Caco-2 (cell line): ENCODE measurements around the gene NUDT17. TPM values are rescaled to one million over a fixed set of nuclear protein-coding genes. Genes with fewer than 3 reads are reported as not detected.

Source experiments
- BruUV-seq: library from RNA; stranded (reverse); fragments of 400-500 nt; replicated peaks from 2 replicates; lab custom pipeline; 2021; lab: Mats Ljungman, UMichigan
- CTCF ChIA-PET: fragments of 300-600 bp; sonication (Branson Sonifier 250); formaldehyde crosslinking; loops from one replicate; lab custom pipeline; 2022; ENCODE audit warnings: antibody characterized with exemption; lab: Charles Lee
- POLR2A ChIA-PET: fragments of 300-600 bp; sonication (Branson Sonifier 250); formaldehyde crosslinking; loops from one replicate; lab custom pipeline; 2022; ENCODE audit warnings: antibody characterized with exemption; lab: Charles Lee
- DNase-seq, 2 experiments: peaks; one replicate each; pipeline versions ENCODE4 v3.0.0 to v3.0.0-alpha.2; 2020 to 2022
- H3K27me3 ChIP-seq: replicated peaks from 2 replicates; pipeline ENCODE4 v1.6.0; 2011; ENCODE audit warnings: low read length; ENCODE audit not compliant: control insufficient read depth, insufficient read depth
- H3K36me3 ChIP-seq: 2 replicates; pipeline ENCODE4 v1.5.1; 2011; ENCODE audit warnings: low read length; ENCODE audit not compliant: control insufficient read depth, insufficient read depth
- H3K4me1 ChIP-seq: fragments of 250-450 bp; sonication (Bioruptor Pico); 2 replicates; pipeline ENCODE4 v1.5.1; 2020; ENCODE audit warnings: mild to moderate bottlenecking
- H3K4me3 ChIP-seq: 2 replicates; pipeline ENCODE4 v1.5.1; 2011; ENCODE audit warnings: low read depth, mild to moderate bottlenecking, control low read depth, low read length
- H3K9me3 ChIP-seq: fragments of 250-450 bp; sonication (Bioruptor Pico); 2 replicates; pipeline ENCODE4 v1.5.1; 2020; ENCODE audit warnings: mild to moderate bottlenecking, moderate library complexity
- H3K27ac Mint-ChIP-seq: one replicate; pipeline ENCODE4 v1.8.0; 2022; ENCODE audit warnings: mixed read lengths; ENCODE audit not compliant: unreplicated experiment
- H3K27me3 Mint-ChIP-seq: one replicate; pipeline ENCODE4 v1.8.0; 2022; ENCODE audit warnings: mixed read lengths; ENCODE audit not compliant: insufficient read depth, unreplicated experiment
- H3K36me3 Mint-ChIP-seq: one replicate; pipeline ENCODE4 v1.8.0; 2022; ENCODE audit warnings: mild to moderate bottlenecking, mixed read lengths; ENCODE audit not compliant: insufficient read depth, unreplicated experiment
- H3K4me1 Mint-ChIP-seq: one replicate; pipeline ENCODE4 v1.8.0; 2022; ENCODE audit warnings: low read depth, mixed read lengths; ENCODE audit not compliant: unreplicated experiment
- H3K4me3 Mint-ChIP-seq: one replicate; pipeline ENCODE4 v1.8.0; 2022; ENCODE audit warnings: mild to moderate bottlenecking, moderate library complexity, mixed read lengths; ENCODE audit not compliant: unreplicated experiment
- H3K9me3 Mint-ChIP-seq: one replicate; pipeline ENCODE4 v1.8.0; 2022; ENCODE audit warnings: mixed read lengths; ENCODE audit not compliant: unreplicated experiment
- CTCF ChIP-seq, 2 experiments: fragments of 200-600 bp in 1 of 2; IDR thresholded peaks; 1 replicate in 1 of 2; 2 replicates in 1 of 2; pipeline versions ENCODE4 v1.5.1 to v1.8.0; 2011 to 2022; ENCODE audit warnings: antibody characterized with exemption in 1 of 2, control low read depth in 1 of 2, inconsistent platforms in 1 of 2, low read depth in 1 of 2, low read length in 1 of 2, mild to moderate bottlenecking in 1 of 2, moderate library complexity in 1 of 2; ENCODE audit not compliant: insufficient read depth in 1 of 2, severe bottlenecking in 1 of 2, unreplicated experiment in 1 of 2
- intact Hi-C: fragments of 100-400 bp; cut with micrococcal nuclease; formaldehyde crosslinking; loops from one replicate; pipeline ENCODE4 v1.10.0; 2022; ENCODE audit not compliant: unreplicated experiment
- total RNA-seq: library from RNA; stranded (reverse); gene quantifications from 2 replicates; pipeline ENCODE4 v1.2.3, GENCODE V29; 2022

Gene NUDT17
- total RNA-seq, 1 experiment from 2014 or later, result 6.4 TPM

- CTCF ChIA-PET, result no interaction called here
- no peaks in the 10 kb centered on the region for H3K27me3 Mint-ChIP-seq
- peaks cover 31% of the 10 kb centered on the region for H3K36me3 Mint-ChIP-seq
- intact Hi-C loops, result no loop called here
- H3K27ac Mint-ChIP-seq, result no peak overlapping the region
- no peaks in the 10 kb centered on the region for H3K9me3 Mint-ChIP-seq
- TSS peak; percentile 3 for BruUV-seq
- H3K4me3 ChIP-seq, result no peak overlapping the region
- H3K4me1 Mint-ChIP-seq, result peaks cover 7% of the 10 kb centered on the region
- no peaks in the 10 kb centered on the region for H3K27me3 ChIP-seq
- H3K4me3 Mint-ChIP-seq, result no peak overlapping the region
- H3K4me1 ChIP-seq, result peaks cover 3% of the 10 kb centered on the region; the same call in 1 of the 2 replicates
- peaks cover 3% of the 10 kb centered on the region for H3K36me3 ChIP-seq
- POLR2A ChIA-PET, result no interaction called here
- DNase-seq, result no peak
- TF ChIP-seq CTCF (IDR thresholded peaks at IDR 0.05; ENCODE audit: insufficient read depth in 1 of 2, low read depth in 1 of 2, low read length in 1 of 2, severe bottlenecking in 1 of 2, unreplicated experiment in 1 of 2), result no peak
- no peaks in the 10 kb centered on the region for H3K9me3 ChIP-seq
Observed at GRCh38 chr1:145855426-145855948, 10.1 kb downstream of the NUDT17 start.

DNA sequence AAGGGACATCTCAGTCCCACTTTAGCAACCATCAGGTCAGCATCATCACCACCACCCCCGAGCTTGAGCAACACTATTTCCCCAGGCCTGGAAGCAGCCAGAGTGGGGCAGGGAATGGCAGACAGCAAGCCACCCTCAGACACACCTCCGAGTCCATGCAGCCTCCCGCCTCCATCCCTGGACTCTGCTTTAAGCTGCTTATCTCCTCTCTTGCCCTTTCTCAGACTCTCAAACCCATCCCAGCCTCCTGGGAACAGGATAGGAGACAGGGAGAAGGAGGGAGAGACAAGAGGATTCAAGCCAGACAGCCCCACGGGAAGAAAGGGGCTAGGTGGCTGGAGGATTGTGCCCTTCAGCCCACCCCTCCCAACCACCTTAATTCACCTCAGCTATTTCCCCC, 11.7 kb downstream of the NUDT17 start:
- no peak for DNase-seq
- Mint-ChIP-seq H3K27me3 (no peaks in the 10 kb centered on the region), H3K4me3 (no peak overlapping the region), H3K27ac (no peak overlapping the region), H3K4me1 (peaks cover 7% of the 10 kb centered on the region), H3K36me3 (peaks cover 26% of the 10 kb centered on the region), H3K9me3 (no peaks in the 10 kb centered on the region)
- intact Hi-C loops, result no loop called here
- Histone ChIP-seq H3K27me3 (no peaks in the 10 kb centered on the region), H3K9me3 (no peaks in the 10 kb centered on the region), H3K4me3 (no peak overlapping the region), H3K36me3 (peaks cover 3% of the 10 kb centered on the region; the same call in 1 of the 2 replicates), H3K4me1 (peaks cover 3% of the 10 kb centered on the region; the same call in 1 of the 2 replicates)
- no peak for TF ChIP-seq CTCF (IDR thresholded peaks at IDR 0.05; ENCODE audit: insufficient read depth in 1 of 2, low read depth in 1 of 2, low read length in 1 of 2, severe bottlenecking in 1 of 2, unreplicated experiment in 1 of 2)
- BruUV-seq, result no TSS peak
- CTCF ChIA-PET, result interaction anchor here (0.9 to 4.3 kb wide), 2 partner anchors 10 to 35 kb away, joined by 3 to 136 read pairs; partner anchors contain the start of gene NUDT17
- POLR2A ChIA-PET, result no interaction called here

GRCh38 chr1:145858238-145858900, 12.9 kb downstream of the NUDT17 start:
- H3K4me3 ChIP-seq, result peak overlapping the region; percentile 85
- BruUV-seq, result no TSS peak
- intact Hi-C loops, result loop anchor here (1.0 to 2.0 kb wide), 2 partner anchors 13 to 26 kb away; partner anchors contain the start of genes ANKRD35 and NUDT17
- H3K4me1 ChIP-seq, result peaks cover 3% of the 10 kb centered on the region; the same call in 1 of the 2 replicates
- Mint-ChIP-seq H3K4me3 (peak overlapping the region; percentile 92), H3K4me1 (peaks cover 7% of the 10 kb centered on the region), H3K27me3 (no peaks in the 10 kb centered on the region), H3K27ac (peak overlapping the region; percentile 78), H3K36me3 (peaks cover 18% of the 10 kb centered on the region), H3K9me3 (no peaks in the 10 kb centered on the region)
- POLR2A ChIA-PET, result interaction anchor here (0.6 to 2.1 kb wide), 9 partner anchors 12 to 159 kb away, joined by 3 to 30 read pairs (median 6); partner anchors contain the start of genes ANKRD34A, NUDT17, PDZK1 and POLR3C
- no peaks in the 10 kb centered on the region for H3K27me3 ChIP-seq
- no peaks in the 10 kb centered on the region for H3K9me3 ChIP-seq
- CTCF ChIA-PET, result interaction anchor here (0.6 to 4.3 kb wide), 10 partner anchors 12 to 174 kb away, joined by 3 to 136 read pairs (median 4); partner anchors contain the start of genes ANKRD35, NUDT17, PEX11B and RBM8A
- peak; percentile 65 to 66 for DNase-seq
- peak in 1 of 2 experiments; percentile 3 for TF ChIP-seq CTCF (IDR thresholded peaks at IDR 0.05; ENCODE audit: insufficient read depth in 1 of 2, low read depth in 1 of 2, low read length in 1 of 2, severe bottlenecking in 1 of 2, unreplicated experiment in 1 of 2)
- H3K36me3 ChIP-seq, result peaks cover 3% of the 10 kb centered on the region; the same call in 1 of the 2 replicates
